B cell (primary cell): ENCODE results near the gene ZSCAN25. TPM values are rescaled to one million over a fixed set of nuclear protein-coding genes. Genes with fewer than 3 reads are reported as not detected.

Source experiments
- ATAC-seq: fragments of 200-7000 bp; cut with Tn5 transposase; one replicate; pipeline ENCODE4 v1.10.0; 2021; ENCODE audit warnings: low read depth, mild to moderate bottlenecking, moderate number of reproducible peaks, moderate library complexity
- CTCF ChIA-PET: fragments of 350-600 bp; sonication (Branson Sonifier 250); formaldehyde crosslinking; loops from one replicate; lab custom pipeline; 2021; ENCODE audit warnings: antibody characterized with exemption, inconsistent platforms; lab: Charles Lee
- POLR2A ChIA-PET: fragments of 350-600 bp; sonication (Branson Sonifier 250); formaldehyde crosslinking; loops from one replicate; lab custom pipeline; 2021; ENCODE audit warnings: antibody characterized with exemption; lab: Charles Lee
- DNase-seq: peaks from one replicate; pipeline ENCODE4 v3.0.0; 2013
- H2AFZ ChIP-seq: 2 replicates; pipeline ENCODE4 v1.6.1; 2012; ENCODE audit warnings: mild to moderate bottlenecking, low read depth, low read length; ENCODE audit not compliant: insufficient read depth, poor library complexity, severe bottlenecking
- H3K27ac ChIP-seq, 2 donors: 1 replicate in 1 of 2; 2 replicates in 1 of 2; pipeline ENCODE4 v1.5.1; 2012 to 2013; ENCODE audit warnings: low read length in 2 of 2, mild to moderate bottlenecking in 2 of 2, moderate library complexity in 1 of 2
- H3K27me3 ChIP-seq, 4 experiments: fragments of 200-600 bp in 1 of 4; sonication (generic) in 1 of 4; replicated peaks in 1 of 4; 1 replicate in 2 of 4; 2 replicates in 2 of 4; pipeline versions ENCODE4 v1.6.1 to v1.7.0; 2013 to 2016; ENCODE audit warnings: low read length in 3 of 4, mild to moderate bottlenecking in 2 of 4, mixed read lengths in 1 of 4, moderate library complexity in 1 of 4; ENCODE audit not compliant: insufficient read depth in 4 of 4, control insufficient read depth in 3 of 4; ENCODE audit errors: control extremely low read depth in 1 of 4
- H3K36me3 ChIP-seq, 2 experiments: replicated peaks in 1 of 2; 1 replicate in 1 of 2; 2 replicates in 1 of 2; pipeline versions ENCODE4 v1.6.1 to v1.7.1; 2013; ENCODE audit warnings: low read length in 1 of 2; ENCODE audit not compliant: insufficient read depth in 2 of 2, control insufficient read depth in 1 of 2; ENCODE audit errors: control extremely low read depth in 1 of 2, extremely low read depth in 1 of 2
- H3K4me1 ChIP-seq, 2 donors: fragments of 200-600 bp in 1 of 2; sonication (generic) in 1 of 2; 1 replicate in 1 of 2; 2 replicates in 1 of 2; pipeline versions ENCODE4 v1.5.1 to v1.6.1; 2013 to 2017; ENCODE audit warnings: low read length in 2 of 2; ENCODE audit not compliant: control insufficient read depth in 2 of 2, insufficient read depth in 2 of 2
- H3K4me2 ChIP-seq: replicated peaks from 2 replicates; pipeline ENCODE3; 2012; ENCODE audit warnings: mild to moderate bottlenecking, low read depth, low read length; ENCODE audit not compliant: poor library complexity, severe bottlenecking
- H3K4me3 ChIP-seq, 5 experiments: fragments of 200-600 bp in 1 of 5; sonication (generic) in 1 of 5; 1 replicate in 3 of 5; 2 replicates in 2 of 5; pipeline versions ENCODE4 v1.5.1 to v1.7.0; 2011 to 2016; ENCODE audit warnings: low read length in 4 of 5, mild to moderate bottlenecking in 4 of 5, low read depth in 2 of 5, control low read depth in 1 of 5, moderate library complexity in 1 of 5; ENCODE audit not compliant: insufficient read depth in 1 of 5; ENCODE audit errors: control extremely low read depth in 1 of 5, extremely low read depth in 1 of 5
- H3K79me2 ChIP-seq: fragments of 200-600 bp; sonication (generic); one replicate; pipeline ENCODE4 v1.6.0; 2016; ENCODE audit warnings: low read length; ENCODE audit not compliant: control insufficient read depth, insufficient read depth
- H3K9ac ChIP-seq: fragments of 200-600 bp; sonication (generic); 2 replicates; pipeline ENCODE4 v1.6.1; 2017; ENCODE audit warnings: mild to moderate bottlenecking, low read length, moderate library complexity
- H3K9me3 ChIP-seq, 3 donors: one replicate each; pipeline versions ENCODE4 v1.6.1 to v1.7.1; 2013; ENCODE audit warnings: low read length in 2 of 3; ENCODE audit not compliant: control insufficient read depth in 2 of 3, insufficient read depth in 1 of 3; ENCODE audit errors: control extremely low read depth in 1 of 3
- H4K20me1 ChIP-seq: 2 replicates; pipeline ENCODE4 v1.6.0; 2012; ENCODE audit warnings: mild to moderate bottlenecking, low read length; ENCODE audit not compliant: insufficient read depth, control insufficient read depth, poor library complexity, severe bottlenecking
- H3K27ac Mint-ChIP-seq: one replicate; pipeline ENCODE4 v1.8.0; 2021; ENCODE audit warnings: mixed read lengths
- H3K27me3 Mint-ChIP-seq: one replicate; pipeline ENCODE4 v1.8.0; 2021; ENCODE audit warnings: mixed read lengths
- H3K4me1 Mint-ChIP-seq: one replicate; pipeline ENCODE4 v1.8.0; 2021; ENCODE audit warnings: mixed read lengths
- H3K4me3 Mint-ChIP-seq: one replicate; pipeline ENCODE4 v1.8.0; 2021; ENCODE audit warnings: mixed read lengths
- H3K9me3 Mint-ChIP-seq: one replicate; pipeline ENCODE4 v1.8.0; 2022; ENCODE audit warnings: mixed read lengths; ENCODE audit not compliant: insufficient read depth
- CTCF ChIP-seq: fragments of 200-600 bp; IDR thresholded peaks from one replicate; pipeline ENCODE4 v1.8.0; 2022; ENCODE audit warnings: antibody characterized with exemption, mild to moderate bottlenecking
- EZH2 ChIP-seq: IDR thresholded peaks from 2 replicates; pipeline ENCODE4 v1.6.1; 2012; ENCODE audit warnings: borderline replicate concordance, low read depth, mild to moderate bottlenecking, moderate library complexity, low read length; ENCODE audit not compliant: insufficient read depth, poor library complexity, severe bottlenecking
- WGBS: methylation state at CpG from one replicate; pipeline ENCODE4 v1.1.5; 2013; ENCODE audit warnings: missing lambda C conversion rate; ENCODE audit not compliant: insufficient coverage; 5-methylcytosine and 5-hydroxymethylcytosine counted together
- intact Hi-C: fragments of 100-400 bp; cut with micrococcal nuclease; formaldehyde crosslinking; loops from one replicate; pipeline ENCODE4 v1.10.0; 2022
- polyA plus RNA-seq: library from polyadenylated mRNA; depleted of rRNA; stranded (reverse); fragments of >200 nt; gene quantifications from 2 replicates; pipeline ENCODE4 v1.2.3, GENCODE V29; 2012
- total RNA-seq, 2 donors: library from RNA; stranded (reverse); fragments of 120-200 nt in 1 of 2; gene quantifications; 1 replicate in 1 of 2; 2 replicates in 1 of 2; pipeline versions ENCODE4 v1.2.3 to v1.2.4, GENCODE V29; 2013 to 2022

ZSCAN25 gene
- total and polyA plus RNA-seq, 2 donors (not counting 1 experiment from before 2014, with no cell fraction given), result 11.8 to 39.5 TPM

GRCh38 chr7:99617192-99617781, 541 bp downstream of the ZSCAN25 start:
- Histone ChIP-seq H3K4me2 (peak overlapping the region; percentile 85), H3K4me1 (peaks cover 17 to 18% of the 10 kb centered on the region in 2 donors), H3K36me3 (peaks cover 2 to 35% of the 10 kb centered on the region in 2 experiments), H4K20me1 (peaks cover 17% of the 10 kb centered on the region), H3K9me3 (no peaks in the 10 kb centered on the region), H3K27ac (peak overlapping the region; percentile 73 to 90), H3K9ac (peak overlapping the region; percentile 99), H2AFZ (peak overlapping the region; percentile 99), H3K4me3 (peak overlapping the region; percentile 86 to 99 (median 95)), H3K27me3 (no peaks in the 10 kb centered on the region), H3K79me2 (peaks cover 38% of the 10 kb centered on the region)
- peak overlapping the region; percentile 98 for H3K4me3 Mint-ChIP-seq
- no peaks in the 10 kb centered on the region for H3K27me3 Mint-ChIP-seq
- ATAC-seq, result no peak
- intact Hi-C loops, result loop anchor here (2.0 to 5.0 kb wide), 2 partner anchors 290 to 302 kb away; partner anchors contain the start of genes ARPC1A and TRIM4
- POLR2A ChIA-PET, result interaction anchor here (2.5 kb wide), 1 partner anchor 59 kb away, joined by 6 read pairs; the partner anchor contains the start of gene ZNF655
- peaks cover 28% of the 10 kb centered on the region for H3K4me1 Mint-ChIP-seq
- no peak for DNase-seq
- TF ChIP-seq CTCF (no peak), EZH2 (no peak)
- H3K9me3 Mint-ChIP-seq, result no peaks in the 10 kb centered on the region
- CTCF ChIA-PET, result interaction anchor here (1.0 to 1.2 kb wide), 3 partner anchors 85 to 303 kb away, joined by 3 read pairs; no protein-coding TSS in a partner anchor
- peak overlapping the region; percentile 95 for H3K27ac Mint-ChIP-seq
- 27% methylated on average over 21 of the region's 22 CpGs for WGBS

GRCh38 chr7:99618726-99619125, 2.0 kb downstream of the ZSCAN25 start:
- intact Hi-C loops, result loop anchor here (5.0 kb wide), 1 partner anchor 291 kb away; the partner anchor contains the start of gene ARPC1A
- Mint-ChIP-seq H3K4me3 (peak overlapping the region; percentile 98), H3K27ac (no peak overlapping the region), H3K4me1 (peaks cover 28% of the 10 kb centered on the region), H3K9me3 (no peaks in the 10 kb centered on the region), H3K27me3 (no peaks in the 10 kb centered on the region)
- H3K27me3 ChIP-seq, result no peaks in the 10 kb centered on the region
- ChIA-PET POLR2A (no interaction called here), CTCF (no interaction called here)
- H3K27ac ChIP-seq, result no peak overlapping the region
- peaks cover 48% of the 10 kb centered on the region for H3K79me2 ChIP-seq
- 97% methylated on average over 3 of the region's 3 CpGs for WGBS
- no peak overlapping the region for H3K4me3 ChIP-seq
- ATAC-seq, result no peak
- no peaks in the 10 kb centered on the region for H3K9me3 ChIP-seq
- no peak for TF ChIP-seq EZH2
- TF ChIP-seq CTCF, result no peak
- no peak for DNase-seq
- H3K4me1 ChIP-seq, result peaks cover 17 to 18% of the 10 kb centered on the region in 2 donors
- no peak overlapping the region for H3K4me2 ChIP-seq
- no peak overlapping the region for H2AFZ ChIP-seq
- H3K36me3 ChIP-seq, result peaks cover 2 to 47% of the 10 kb centered on the region in 2 experiments
- H4K20me1 ChIP-seq, result peaks cover 21% of the 10 kb centered on the region
- H3K9ac ChIP-seq, result no peak overlapping the region
